DMS 273 treated with DMSO at 0.1 percent for 48 hours (cell line): ENCODE results near the gene ALX4.

Source experiments
- DNase-seq: peaks from one replicate; lab custom pipeline; 2025; lab: John Stamatoyannopoulos, UW

The ALX4 gene

GRCh38 chr11:44244639-44245310 lies 65.2 kb downstream of the ALX4 start:
- DNase-seq, result no peak

GRCh38 chr11:44243595-44244343 lies 66.2 kb downstream of the ALX4 start:
- DNase-seq, result no peak

- no peak for DNase-seq
These were observed 66.9 kb downstream of the ALX4 start for GRCh38 chr11:44243086-44243485.

GRCh38 chr11:44241851-44242250 lies 68.1 kb downstream of the ALX4 start:
- DNase-seq, result no peak

GRCh38 chr11:44237156-44237555 lies 72.8 kb downstream of the ALX4 start:
- DNase-seq, result no peak

GRCh38 chr11:44236296-44236695 lies 73.6 kb downstream of the ALX4 start:
- DNase-seq, result no peak

- DNase-seq, result no peak
These were observed 74.2 kb downstream of the ALX4 start for GRCh38 chr11:44235765-44236201.

GRCh38 chr11:44229624-44230023 lies 80.3 kb downstream of the ALX4 start:
- DNase-seq, result no peak

DNA sequence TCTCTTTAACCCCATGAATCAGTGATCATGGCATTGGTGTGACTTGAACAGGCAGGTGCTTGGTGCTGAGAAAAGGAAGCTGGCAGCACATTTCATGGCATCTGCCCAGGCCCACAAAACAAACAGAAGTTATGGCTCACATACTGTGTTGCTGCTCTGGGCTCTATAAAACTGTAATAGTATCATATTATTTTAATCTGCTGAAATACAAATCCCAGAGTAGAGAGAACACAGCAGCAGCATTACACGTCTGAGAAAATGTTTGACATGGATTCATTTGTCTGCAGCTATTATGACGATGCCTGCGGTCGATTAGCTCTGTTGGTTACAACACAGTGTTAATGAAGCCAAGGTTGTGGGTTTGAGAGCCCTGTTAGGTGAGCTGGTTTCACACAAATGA lies 80.8 kb downstream of the ALX4 start:
- no peak for DNase-seq

DNA sequence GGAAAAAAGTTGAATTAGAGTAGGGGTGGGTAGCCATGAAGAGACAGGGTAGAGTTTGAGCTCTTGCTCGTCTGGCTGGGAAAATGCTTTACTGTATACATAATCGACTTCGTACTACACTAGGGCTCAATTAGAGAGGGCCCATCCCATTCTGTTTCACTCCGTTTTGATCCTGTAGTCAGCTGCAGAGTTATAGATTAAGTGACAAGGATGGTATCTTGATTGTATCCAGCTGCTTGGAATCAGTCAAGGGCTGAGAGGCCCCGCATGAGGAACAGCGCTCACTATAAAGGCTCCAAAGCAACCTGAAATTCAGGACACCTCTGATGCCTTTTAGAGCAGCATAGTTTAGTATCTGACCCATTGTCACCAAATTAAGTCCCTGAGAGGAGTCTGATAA lies 81.6 kb downstream of the ALX4 start:
- DNase-seq, result no peak

DNA sequence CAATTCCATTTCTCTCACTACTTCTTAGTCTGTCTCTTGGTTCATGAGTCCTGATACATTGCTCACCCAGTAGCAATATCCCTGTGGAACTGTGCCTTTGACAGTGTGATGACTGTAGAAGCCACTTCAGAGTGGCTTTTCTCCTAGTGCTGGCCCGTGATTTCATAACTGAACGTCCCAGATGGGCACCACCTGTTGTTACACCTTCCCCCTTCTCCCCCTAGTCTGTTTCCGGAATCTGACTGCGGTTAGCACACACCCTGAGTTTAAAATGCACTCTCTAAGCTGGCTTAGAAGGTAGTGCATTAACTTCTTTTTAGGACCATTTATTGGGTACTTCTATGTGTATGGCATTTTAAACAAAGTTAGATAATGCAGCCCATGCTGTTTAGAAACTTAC lies 83.0 kb downstream of the ALX4 start:
- no peak for DNase-seq

DNA sequence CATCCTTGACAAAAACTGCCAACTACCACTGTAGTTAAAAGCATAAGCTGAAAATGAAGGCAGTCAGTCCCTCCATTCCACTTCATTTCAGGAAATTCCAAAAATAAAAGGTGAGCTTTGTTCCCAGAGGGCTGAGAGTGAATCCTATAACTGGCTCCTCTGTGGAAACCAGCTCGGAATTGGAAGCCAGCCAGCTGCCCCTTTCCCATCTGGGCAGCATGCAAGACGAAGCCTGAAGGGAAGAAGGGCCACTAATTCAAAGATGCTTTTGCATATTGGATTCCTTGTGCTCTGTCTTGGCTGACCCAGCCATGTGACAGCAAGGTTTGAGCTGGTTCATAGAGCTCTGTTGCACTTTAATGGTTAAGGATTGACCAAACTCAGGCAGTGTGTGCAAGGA lies 83.4 kb downstream of the ALX4 start:
- no peak for DNase-seq

DNA sequence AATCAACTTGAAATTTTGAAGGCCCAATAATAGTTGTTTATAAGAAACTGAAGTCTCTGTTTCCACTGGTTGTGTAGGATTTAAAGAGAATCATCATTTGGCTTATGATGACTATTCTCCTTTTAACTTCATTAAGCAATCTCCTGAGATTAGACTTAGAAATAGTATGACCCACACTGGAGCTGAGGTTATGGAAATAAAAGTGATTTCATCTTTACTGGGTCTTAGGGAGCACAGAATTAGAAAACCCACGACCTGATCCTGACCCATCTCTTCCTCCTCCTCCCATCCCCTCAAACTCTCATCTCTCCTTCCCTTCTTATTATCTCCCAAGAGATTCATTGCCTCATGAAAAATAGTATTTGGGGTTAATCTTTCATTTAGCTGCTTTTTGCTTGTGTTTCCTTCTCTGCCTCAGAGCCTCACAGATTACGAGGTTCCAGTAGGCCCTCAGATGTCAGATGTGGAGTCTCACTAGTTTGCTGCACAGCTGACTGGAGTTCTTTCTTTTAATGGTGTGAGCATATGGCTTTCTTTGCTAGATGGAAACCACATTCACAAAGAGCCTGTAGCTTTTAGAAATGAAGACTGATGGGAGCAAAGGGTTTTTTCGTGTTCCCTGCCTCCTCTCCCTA lies 85.0 kb downstream of the ALX4 start:
- DNase-seq, result no peak

DNA sequence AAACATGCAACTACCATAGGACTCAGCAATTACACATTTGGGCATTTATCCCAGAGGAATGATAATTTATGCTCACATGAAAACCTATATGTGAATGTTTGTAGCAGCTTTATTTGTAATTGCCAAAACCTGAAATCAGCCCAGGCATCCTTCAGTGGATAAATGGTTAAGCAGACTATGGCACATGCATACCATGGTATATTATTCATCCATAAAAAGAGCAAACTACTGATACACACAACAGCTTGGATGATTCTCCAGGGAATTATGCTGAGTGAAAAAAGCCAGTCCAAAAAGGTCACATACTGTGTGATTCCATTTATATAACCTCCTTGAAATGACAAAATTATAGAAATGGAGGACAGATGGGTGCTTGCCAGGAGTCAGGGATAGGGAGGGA lies 86.7 kb downstream of the ALX4 start:
- DNase-seq, result no peak

DNA sequence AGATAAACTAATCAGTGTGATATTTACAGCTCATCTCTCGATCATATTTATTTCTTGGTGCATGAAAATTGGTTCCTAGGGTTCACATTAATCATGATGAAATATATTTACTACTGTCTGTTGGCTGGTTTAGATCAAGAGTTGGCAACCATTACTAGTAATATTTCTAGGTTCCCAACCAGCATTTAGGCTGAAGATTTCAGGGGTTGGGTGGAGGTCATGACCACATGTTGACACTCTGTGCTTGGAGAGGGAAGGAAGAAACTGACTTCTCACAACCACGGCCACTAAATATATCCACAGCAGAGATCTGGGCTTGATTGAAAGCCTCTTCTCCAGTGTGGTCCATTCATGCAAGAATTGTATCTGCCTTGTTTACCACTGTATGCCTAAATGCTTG lies 87.9 kb downstream of the ALX4 start:
- no peak for DNase-seq

DNA sequence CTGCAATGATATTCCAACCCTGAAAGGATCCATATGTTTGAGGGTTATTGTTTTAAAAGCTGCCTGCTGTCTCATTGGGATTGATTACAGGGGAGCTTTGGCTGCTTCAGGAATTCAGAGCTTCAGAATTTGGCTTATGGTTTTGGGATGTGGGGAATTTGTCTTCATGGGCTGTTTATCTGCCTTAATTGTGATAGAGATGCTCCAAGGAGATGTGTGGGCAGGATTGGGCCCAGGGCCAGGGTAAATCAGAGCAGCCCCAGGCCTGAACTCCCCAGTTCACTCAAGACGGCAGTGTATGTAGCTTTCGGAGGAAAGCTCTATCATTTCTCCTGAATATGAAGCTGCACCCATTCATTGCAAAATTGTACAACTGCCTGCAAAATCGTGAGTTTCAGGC lies 88.5 kb downstream of the ALX4 start:
- DNase-seq, result no peak

DNA sequence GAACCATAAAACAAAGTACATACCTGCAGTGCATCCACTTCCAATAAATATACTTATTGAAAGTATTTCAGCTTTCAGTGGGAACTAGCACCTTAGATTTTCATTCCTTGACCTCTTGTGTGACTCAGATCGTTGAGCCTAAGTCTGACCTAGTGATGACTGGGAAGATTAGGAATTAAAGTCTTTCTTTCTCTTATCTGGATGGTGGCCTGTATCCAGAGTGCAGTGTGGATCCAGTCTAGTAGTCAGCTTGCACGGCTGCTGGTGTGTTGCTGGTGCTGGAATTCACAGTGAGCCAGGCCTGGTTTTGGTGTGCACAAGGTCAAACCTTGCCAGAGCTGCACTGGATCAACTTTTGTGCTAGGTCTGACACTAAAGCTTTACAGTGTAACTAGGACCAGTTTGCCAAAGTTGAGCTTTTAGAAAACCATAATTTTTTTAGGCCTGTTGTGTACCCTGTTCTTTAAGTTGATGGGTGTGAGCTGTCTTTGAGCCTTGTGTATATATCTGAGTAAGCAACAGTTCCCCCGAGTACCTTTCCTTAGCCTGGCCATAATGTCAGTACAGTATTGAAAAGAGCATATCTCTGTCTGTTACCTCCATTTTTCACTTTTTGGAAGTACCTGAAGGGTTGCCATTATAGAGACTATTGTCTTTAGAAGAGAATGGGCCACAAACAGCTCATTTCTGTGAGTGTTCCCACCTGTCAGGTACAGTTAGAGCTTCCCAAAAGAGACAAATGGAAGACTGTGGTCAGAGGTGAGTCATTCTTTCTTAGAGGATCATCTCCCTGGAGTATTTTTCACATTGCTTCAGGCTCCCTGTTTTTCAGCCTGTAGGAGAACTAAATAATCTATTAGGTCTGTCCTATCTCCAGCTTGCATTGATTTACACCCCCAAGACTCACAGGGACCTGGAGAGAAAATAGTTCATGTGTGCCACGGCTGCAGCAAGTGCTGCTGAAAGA lies 89.8 kb downstream of the ALX4 start:
- DNase-seq, result no peak

DNA sequence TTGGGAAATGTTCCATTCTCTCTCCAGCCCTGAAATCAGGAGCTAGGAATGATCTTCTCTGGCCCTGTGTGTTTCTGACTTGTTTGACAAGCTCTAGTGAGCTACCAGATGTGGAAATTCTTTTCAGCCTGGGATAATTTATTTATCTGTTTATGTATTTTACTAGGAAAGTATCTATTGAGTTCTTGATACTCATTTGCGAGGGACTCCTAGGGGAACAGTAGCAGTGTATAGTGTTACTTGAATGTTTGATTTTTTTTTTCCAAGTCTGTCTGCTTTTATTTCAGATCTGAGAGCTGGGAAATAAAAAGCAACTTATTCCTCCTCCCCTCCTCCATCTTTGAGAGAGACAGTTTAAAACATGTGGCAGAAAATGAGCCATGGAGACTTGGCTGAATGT lies 92.5 kb downstream of the ALX4 start:
- no peak for DNase-seq

DNA sequence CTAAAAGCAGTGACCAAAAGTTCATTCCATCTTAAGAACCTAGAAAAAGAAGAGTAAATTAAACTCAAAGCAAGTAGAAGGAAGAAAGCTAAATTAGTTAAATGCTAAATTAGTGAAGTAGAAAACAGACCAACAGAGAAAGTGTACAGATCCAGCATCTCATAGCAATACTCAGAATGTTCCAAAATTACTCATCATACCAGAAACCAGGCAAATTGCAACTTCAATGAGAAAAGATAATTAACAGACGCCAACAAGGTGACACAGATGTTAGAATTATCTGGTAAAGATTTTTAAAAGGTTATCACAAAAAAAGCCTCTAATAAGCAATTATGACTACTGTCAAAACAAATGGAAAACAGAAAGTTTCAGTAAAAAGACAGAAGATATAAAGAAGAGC lies 96.8 kb downstream of the ALX4 start:
- DNase-seq, result no peak

DNA sequence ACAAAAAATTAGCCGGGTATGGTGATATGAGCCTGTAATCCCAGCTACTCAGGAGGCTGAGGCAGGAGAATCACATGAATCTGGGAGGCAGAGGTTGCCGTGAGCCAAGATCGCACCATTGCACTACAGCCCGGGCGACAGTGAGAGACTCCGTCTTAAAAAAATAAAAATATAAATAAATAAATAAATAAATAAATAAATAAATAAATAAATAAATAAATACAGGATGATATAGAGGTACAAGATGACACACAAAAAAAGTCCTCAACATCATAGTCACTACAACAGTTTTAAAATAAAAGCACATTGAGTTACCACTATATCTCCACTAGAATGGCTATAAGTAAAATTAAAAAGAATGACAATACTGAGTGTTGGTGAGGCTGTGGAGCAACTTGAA lies 97.8 kb downstream of the ALX4 start:
- DNase-seq, result no peak
